ENCODE measurements around the gene PDE4C.
A peak's percentile ranks its signal among the peaks of the same experiment; 100 is the strongest.

PDE4C gene

DNA sequence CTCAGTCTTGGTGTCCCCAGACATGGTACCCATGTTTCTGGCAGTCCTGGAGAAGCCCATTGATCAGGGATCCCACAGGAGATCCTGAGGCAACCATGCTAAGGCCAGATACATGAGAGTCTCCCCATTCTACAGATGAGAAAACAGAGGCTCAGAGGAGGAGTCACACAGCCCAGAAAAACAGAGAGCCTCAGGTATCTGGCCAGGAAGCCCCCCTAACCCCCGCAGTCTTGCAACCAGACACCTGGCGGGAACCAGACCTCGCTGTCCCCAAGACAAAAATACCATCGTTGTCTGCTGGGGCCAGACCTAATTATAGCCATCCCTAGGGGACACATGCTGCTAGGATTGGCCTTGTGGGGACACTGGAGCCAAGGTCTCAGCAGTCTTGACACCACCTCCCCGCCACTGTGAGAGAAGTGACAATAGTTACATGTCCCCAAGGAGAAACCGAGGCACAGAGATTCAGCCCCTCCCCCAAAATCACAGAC, 1.6 kb upstream of the PDE4C start:
- TF ChIP-seq, protein P1, sequence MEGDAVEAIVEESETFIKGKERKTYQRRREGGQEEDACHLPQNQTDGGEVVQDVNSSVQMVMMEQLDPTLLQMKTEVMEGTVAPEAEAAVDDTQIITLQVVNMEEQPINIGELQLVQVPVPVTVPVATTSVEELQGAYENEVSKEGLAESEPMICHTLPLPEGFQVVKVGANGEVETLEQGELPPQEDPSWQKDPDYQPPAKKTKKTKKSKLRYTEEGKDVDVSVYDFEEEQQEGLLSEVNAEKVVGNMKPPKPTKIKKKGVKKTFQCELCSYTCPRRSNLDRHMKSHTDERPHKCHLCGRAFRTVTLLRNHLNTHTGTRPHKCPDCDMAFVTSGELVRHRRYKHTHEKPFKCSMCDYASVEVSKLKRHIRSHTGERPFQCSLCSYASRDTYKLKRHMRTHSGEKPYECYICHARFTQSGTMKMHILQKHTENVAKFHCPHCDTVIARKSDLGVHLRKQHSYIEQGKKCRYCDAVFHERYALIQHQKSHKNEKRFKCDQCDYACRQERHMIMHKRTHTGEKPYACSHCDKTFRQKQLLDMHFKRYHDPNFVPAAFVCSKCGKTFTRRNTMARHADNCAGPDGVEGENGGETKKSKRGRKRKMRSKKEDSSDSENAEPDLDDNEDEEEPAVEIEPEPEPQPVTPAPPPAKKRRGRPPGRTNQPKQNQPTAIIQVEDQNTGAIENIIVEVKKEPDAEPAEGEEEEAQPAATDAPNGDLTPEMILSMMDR (IDR thresholded peaks at IDR 0.05; ENCODE audit: low read depth, low read length), result no peak
- no peak for DNase-seq (ENCODE audit: extremely low read depth, low read depth)

DNA sequence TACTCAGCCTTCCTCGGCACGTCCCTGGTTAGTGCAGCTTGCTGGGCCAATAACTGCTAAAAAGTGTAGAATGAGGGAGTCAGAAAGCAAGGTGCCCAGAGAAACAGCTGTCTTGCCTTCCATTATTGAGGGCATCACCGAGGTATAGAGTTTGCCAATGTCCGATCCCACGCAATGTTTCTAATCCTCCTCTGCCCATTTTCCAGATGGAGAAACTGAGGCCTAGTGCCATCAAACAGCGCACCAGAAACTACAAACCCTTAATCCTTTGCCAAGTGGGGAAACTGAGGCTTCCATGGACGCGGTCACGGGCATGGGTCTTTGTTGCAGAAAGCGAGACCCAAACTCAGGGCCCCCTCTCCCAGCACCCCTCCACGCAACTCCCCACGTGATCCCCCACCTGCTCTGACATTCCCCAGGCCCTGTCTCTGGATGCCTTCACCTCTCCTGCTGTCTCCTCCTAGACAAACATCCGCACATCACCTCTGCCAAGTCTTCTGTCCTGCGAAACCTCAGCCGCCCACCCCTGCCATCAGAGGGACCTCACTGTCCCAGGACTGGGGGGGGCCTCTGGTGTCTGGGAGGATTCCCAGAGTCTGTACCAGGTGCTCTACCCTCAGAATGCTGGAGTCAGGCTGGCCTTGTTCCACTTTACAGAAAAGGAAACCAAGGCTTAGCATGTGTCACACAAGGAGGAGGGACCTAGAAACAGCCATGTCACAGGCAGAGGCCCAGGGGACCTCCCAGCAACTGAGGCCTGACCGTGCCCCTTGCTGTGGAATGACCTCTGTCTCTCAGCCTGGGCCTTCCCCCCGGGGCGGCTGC, 930 bp upstream of the PDE4C start:
- DNase-seq (ENCODE audit: extremely low read depth, low read depth), result no peak

GRCh38 chr19:18225355-18225701, 910 bp downstream of the PDE4C start:
- TF ChIP-seq, protein P1 (IDR thresholded peaks at IDR 0.05; ENCODE audit: low read depth, low read length), result no peak
- no peak for DNase-seq (ENCODE audit: extremely low read depth, low read depth)

More for the DNA sequence above, 930 bp upstream of the PDE4C start:
- TF ChIP-seq, protein P1 (IDR thresholded peaks at IDR 0.05; ENCODE audit: low read depth, low read length), result no peak

DNA sequence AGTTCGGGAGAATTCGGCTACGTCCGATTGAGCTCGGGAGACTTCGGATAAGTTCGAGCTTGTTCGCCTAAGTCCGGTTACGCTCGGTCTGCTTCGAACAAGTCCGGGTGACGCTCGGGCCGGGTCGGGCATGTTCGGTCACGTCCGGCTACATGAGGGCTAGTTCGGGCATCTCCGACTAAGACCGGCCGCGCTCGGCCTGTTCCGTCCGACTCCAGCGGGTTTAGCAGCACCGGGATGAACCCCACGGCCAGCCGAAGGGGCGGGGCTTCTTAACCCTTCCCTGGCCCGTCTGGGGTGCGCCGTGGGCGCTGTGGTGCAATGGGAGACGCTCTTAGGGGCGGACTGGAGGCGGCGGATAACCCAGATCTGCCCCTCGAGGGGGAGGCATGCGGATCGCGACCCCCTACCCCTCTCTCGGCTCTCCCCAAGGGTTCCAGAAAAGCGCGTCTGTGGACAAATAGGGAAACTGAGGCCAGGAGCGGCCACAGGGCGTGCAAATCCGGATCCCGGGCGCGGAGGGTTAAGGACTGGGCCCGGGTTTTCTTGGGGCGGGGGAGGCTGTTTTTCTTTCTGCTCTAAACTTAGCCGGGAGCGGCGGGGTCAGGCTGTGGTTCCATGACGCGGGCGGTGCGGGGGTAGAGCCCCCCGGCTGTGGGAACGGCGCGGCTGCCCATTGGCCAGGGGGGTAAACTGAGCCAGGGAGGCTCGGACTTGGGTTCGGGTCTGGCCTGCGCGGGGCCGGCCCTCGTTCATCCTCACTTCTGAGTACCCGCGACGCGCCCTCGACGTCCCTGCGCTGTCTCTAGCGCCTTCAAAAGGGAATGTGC, 1.5 kb downstream of the PDE4C start:
- peak; percentile 98 for DNase-seq (ENCODE audit: extremely low read depth, low read depth)
- TF ChIP-seq, protein P1 (IDR thresholded peaks at IDR 0.05; ENCODE audit: low read depth, low read length), result no peak

DNA sequence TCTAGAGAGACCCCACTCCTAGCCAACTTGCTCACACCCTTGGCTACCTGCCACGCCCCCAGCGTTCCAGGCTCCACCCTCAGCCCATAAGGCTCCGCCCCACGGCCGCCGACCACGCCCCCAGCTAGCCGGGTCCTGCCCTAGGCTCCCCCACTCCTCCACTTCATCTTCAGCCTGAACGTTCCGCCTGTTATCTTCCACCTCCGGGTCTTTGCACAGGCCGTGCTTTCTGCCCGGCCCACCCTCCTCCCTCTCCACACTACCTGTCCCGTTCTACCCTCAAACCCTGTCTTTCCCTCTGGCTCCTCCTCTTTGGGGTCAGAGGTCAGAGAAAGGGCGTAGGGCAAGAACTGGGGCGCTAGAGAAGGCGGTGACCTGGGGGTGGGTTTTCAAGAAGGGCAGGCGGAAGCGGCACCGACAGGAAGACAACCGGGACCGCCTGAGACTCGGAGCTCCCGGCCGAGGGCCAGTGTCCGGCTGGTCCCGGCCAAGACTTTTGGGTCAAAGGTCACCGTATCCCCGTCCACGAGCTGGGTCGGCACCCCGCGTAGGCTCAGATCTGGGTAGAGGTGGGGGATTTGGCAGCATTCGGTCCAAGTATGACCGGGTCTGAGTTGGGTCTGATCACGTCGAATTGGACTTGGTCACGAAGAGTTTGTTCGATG, 2.2 kb downstream of the PDE4C start:
- TF ChIP-seq, protein P1 (IDR thresholded peaks at IDR 0.05; ENCODE audit: low read depth, low read length), result no peak
- DNase-seq (ENCODE audit: extremely low read depth, low read depth), result no peak

- DNase-seq (ENCODE audit: extremely low read depth, low read depth), result no peak
- TF ChIP-seq, protein P1 (IDR thresholded peaks at IDR 0.05; ENCODE audit: low read depth, low read length), result no peak
Observed at GRCh38 chr19:18221815-18222725, 4.2 kb downstream of the PDE4C start.

All from AG09319 (cell line).